Aorta (tissue), 5 donors: Measurements from ENCODE around the gene HRH3. TPM values are rescaled to one million over a fixed set of nuclear protein-coding genes. Genes with fewer than 3 reads are reported as not detected.

Experiments used
- ATAC-seq: fragments of 200-7000 bp; cut with Tn5 transposase; one replicate; pipeline ENCODE4 v1.9.1; 2022; ENCODE audit warnings: moderate library complexity; ENCODE audit not compliant: low FRiP score
- DNase-seq, 2 donors: peaks; one replicate each; pipeline ENCODE4 v3.0.0-alpha.2; 2020
- H3K27ac ChIP-seq, 2 donors: one replicate each; pipeline ENCODE4 v1.5.1; 2013; ENCODE audit warnings: low read length in 2 of 2, mild to moderate bottlenecking in 2 of 2, moderate library complexity in 2 of 2, control low read depth in 1 of 2, inconsistent platforms in 1 of 2, low read depth in 1 of 2
- H3K27me3 ChIP-seq, 2 donors: one replicate each; pipeline ENCODE4 v1.6.1; 2013; ENCODE audit warnings: control low read depth in 1 of 2, low read length in 1 of 2, mild to moderate bottlenecking in 1 of 2, moderate library complexity in 1 of 2; ENCODE audit not compliant: insufficient read depth in 2 of 2, control insufficient read depth in 1 of 2
- H3K36me3 ChIP-seq, 2 donors: one replicate each; pipeline ENCODE4 v1.6.1; 2013; ENCODE audit warnings: control low read depth in 1 of 2, low read length in 1 of 2, mild to moderate bottlenecking in 1 of 2; ENCODE audit not compliant: insufficient read depth in 2 of 2, control insufficient read depth in 1 of 2
- H3K4me1 ChIP-seq, 2 donors: one replicate each; pipeline ENCODE4 v1.6.1; 2013; ENCODE audit warnings: low read length in 2 of 2, control low read depth in 1 of 2, mild to moderate bottlenecking in 1 of 2, moderate library complexity in 1 of 2; ENCODE audit not compliant: insufficient read depth in 2 of 2, control insufficient read depth in 1 of 2
- H3K4me3 ChIP-seq, 2 donors: one replicate each; pipeline ENCODE4 v1.5.1; 2013; ENCODE audit warnings: low read length in 2 of 2, control low read depth in 1 of 2, mild to moderate bottlenecking in 1 of 2
- H3K9me3 ChIP-seq: one replicate; pipeline ENCODE4 v1.6.1; 2013; ENCODE audit warnings: mild to moderate bottlenecking, low read length; ENCODE audit not compliant: control insufficient read depth
- WGBS, 2 donors: extraction: QIAGEN DNeasy Blood & Tissue Kit; methylation state at CpG; one replicate each; pipeline ENCODE4 v1.1.7; 2013; 5-methylcytosine and 5-hydroxymethylcytosine counted together
- intact Hi-C, 2 donors: fragments of 100-400 bp; cut with DNase I; formaldehyde crosslinking; loops; one replicate each; pipeline versions ENCODE4 v1.14.2 to v1.15.0; 2022
- polyA plus RNA-seq, 2 donors: library from polyadenylated mRNA; stranded (reverse); fragments of 200-250 nt; gene quantifications; one replicate each; pipeline ENCODE4 v1.2.3, GENCODE V29; 2013
- total RNA-seq, 2 donors: library from RNA; stranded (reverse); fragmentation: NEBNext Ultra II Directional; extraction: Animal tissue kit (Norgen Biotek cat#: 25700); gene quantifications; one replicate each; pipeline ENCODE4 v1.2.1, GENCODE V29; 2021
- donor health status: healthy with polysubstance abuse.
- donor health status: Bipolar disorder and iron deficiency.
- donor health status: DM: no; HTN: no; CAD: no.
- donor health status: DM: no; HTN: no; CAD: no.
- donor health status: DM: yes; HTN: yes; CAD: no.

HRH3 gene
- total and polyA plus RNA-seq, 4 donors, result not detected

GRCh38 chr20:62216636-62217566 lies 3.2 kb downstream of the HRH3 start:
- intact Hi-C loops, result no loop called here
- H3K36me3 ChIP-seq, result no peaks in the 10 kb centered on the region
- 73 to 77% methylated on average over 25 to 26 of the region's 26 CpGs for WGBS, 2 donors
- H3K27me3 ChIP-seq, result no peaks in the 10 kb centered on the region
- no peaks in the 10 kb centered on the region for H3K4me1 ChIP-seq
- H3K9me3 ChIP-seq, result no peaks in the 10 kb centered on the region
- H3K27ac ChIP-seq, result no peak overlapping the region
- no peak overlapping the region for H3K4me3 ChIP-seq
- no peak for ATAC-seq
- no peak for DNase-seq

GRCh38 chr20:62215991-62216635 lies 4.0 kb downstream of the HRH3 start:
- ATAC-seq (no peak), DNase-seq (no peak)
- Histone ChIP-seq H3K27me3 (no peaks in the 10 kb centered on the region), H3K27ac (no peak overlapping the region), H3K4me3 (no peak overlapping the region), H3K4me1 (no peaks in the 10 kb centered on the region), H3K36me3 (no peaks in the 10 kb centered on the region), H3K9me3 (no peaks in the 10 kb centered on the region)
- 78 to 80% methylated on average over 40 of the region's 40 CpGs for WGBS, 2 donors
- intact Hi-C loops, result no loop called here

- intact Hi-C loops, result no loop called here
- WGBS, 2 donors, result 79% methylated on average over 28 to 29 of the region's 29 CpGs
- H3K27me3 ChIP-seq, result no peaks in the 10 kb centered on the region
- no peaks in the 10 kb centered on the region for H3K9me3 ChIP-seq
- no peak overlapping the region for H3K4me3 ChIP-seq
- no peak overlapping the region for H3K27ac ChIP-seq
- no peaks in the 10 kb centered on the region for H3K4me1 ChIP-seq
- no peaks in the 10 kb centered on the region for H3K36me3 ChIP-seq
- ATAC-seq, result no peak
- DNase-seq, result no peak
These were observed 4.8 kb downstream of the HRH3 start for GRCh38 chr20:62215020-62215990.

GRCh38 chr20:62214067-62214466 lies 6.0 kb downstream of the HRH3 start:
- no peak for DNase-seq
- no peak overlapping the region for H3K27ac ChIP-seq
- intact Hi-C loops, result no loop called here
- WGBS, 2 donors, result 56 to 57% methylated on average over 11 to 12 of the region's 12 CpGs
- H3K27me3 ChIP-seq, result no peaks in the 10 kb centered on the region
- H3K4me3 ChIP-seq, result no peak overlapping the region
- no peak for ATAC-seq
- no peaks in the 10 kb centered on the region for H3K4me1 ChIP-seq
- H3K9me3 ChIP-seq, result no peaks in the 10 kb centered on the region
- no peaks in the 10 kb centered on the region for H3K36me3 ChIP-seq

- Histone ChIP-seq H3K36me3 (no peaks in the 10 kb centered on the region), H3K9me3 (no peaks in the 10 kb centered on the region), H3K27ac (no peak overlapping the region), H3K4me3 (no peak overlapping the region), H3K4me1 (no peaks in the 10 kb centered on the region), H3K27me3 (no peaks in the 10 kb centered on the region)
- ATAC-seq (no peak), DNase-seq (no peak)
- 17 to 18% methylated on average over 10 of the region's 10 CpGs for WGBS, 2 donors
- intact Hi-C loops, result no loop called here
These were observed 7.8 kb downstream of the HRH3 start for GRCh38 chr20:62212299-62212698.

- WGBS, 2 donors, result 55 to 61% methylated on average over 9 of the region's 9 CpGs
- no peak overlapping the region for H3K4me3 ChIP-seq
These were observed 8.2 kb downstream of the HRH3 start for GRCh38 chr20:62211769-62212288.

GRCh38 chr20:62211216-62211615 lies 8.9 kb downstream of the HRH3 start:
- intact Hi-C loops, result no loop called here
- 71 to 81% methylated on average over 8 of the region's 8 CpGs for WGBS, 2 donors
- no peak overlapping the region for H3K27ac ChIP-seq
- no peaks in the 10 kb centered on the region for H3K36me3 ChIP-seq
- no peaks in the 10 kb centered on the region for H3K4me1 ChIP-seq
- H3K4me3 ChIP-seq, result no peak overlapping the region
- no peak for ATAC-seq
- DNase-seq, result no peak
- H3K9me3 ChIP-seq, result no peaks in the 10 kb centered on the region
- H3K27me3 ChIP-seq, result no peaks in the 10 kb centered on the region

More at GRCh38 chr20:62211769-62212288, 8.2 kb downstream of the HRH3 start:
- Histone ChIP-seq H3K27ac (no peak overlapping the region), H3K9me3 (no peaks in the 10 kb centered on the region), H3K4me1 (no peaks in the 10 kb centered on the region), H3K27me3 (no peaks in the 10 kb centered on the region), H3K36me3 (no peaks in the 10 kb centered on the region)
- intact Hi-C loops, result no loop called here
- DNase-seq, result no peak
- no peak for ATAC-seq

- intact Hi-C loops, result no loop called here
- ATAC-seq (no peak), DNase-seq (no peak)
- Histone ChIP-seq H3K36me3 (no peaks in the 10 kb centered on the region), H3K27ac (no peak overlapping the region), H3K27me3 (no peaks in the 10 kb centered on the region), H3K4me1 (no peaks in the 10 kb centered on the region), H3K4me3 (no peak overlapping the region), H3K9me3 (no peaks in the 10 kb centered on the region)
- 50 to 52% methylated on average over 18 to 21 of the region's 21 CpGs for WGBS, 2 donors
These were observed 9.6 kb downstream of the HRH3 start for GRCh38 chr20:62210496-62210855.
